NB4 (cell line): ENCODE data around the gene HECTD4.

ENCODE experiments used
- POLR2A ChIP-seq: IDR thresholded peaks from 2 replicates; pipeline ENCODE4 v1.6.1; 2011; ENCODE audit warnings: mild to moderate bottlenecking; ENCODE audit not compliant: insufficient read length; ENCODE audit errors: extremely low read depth
- TF ChIP-seq, protein P1 (sequence below): IDR thresholded peaks from one replicate; pipeline ENCODE4 v1.5.1; 2012; ENCODE audit warnings: low read depth, low read length

GRCh38 chr12:112308652-112309051 lies 73.6 kb downstream of the HECTD4 start:
- TF ChIP-seq, protein P1, sequence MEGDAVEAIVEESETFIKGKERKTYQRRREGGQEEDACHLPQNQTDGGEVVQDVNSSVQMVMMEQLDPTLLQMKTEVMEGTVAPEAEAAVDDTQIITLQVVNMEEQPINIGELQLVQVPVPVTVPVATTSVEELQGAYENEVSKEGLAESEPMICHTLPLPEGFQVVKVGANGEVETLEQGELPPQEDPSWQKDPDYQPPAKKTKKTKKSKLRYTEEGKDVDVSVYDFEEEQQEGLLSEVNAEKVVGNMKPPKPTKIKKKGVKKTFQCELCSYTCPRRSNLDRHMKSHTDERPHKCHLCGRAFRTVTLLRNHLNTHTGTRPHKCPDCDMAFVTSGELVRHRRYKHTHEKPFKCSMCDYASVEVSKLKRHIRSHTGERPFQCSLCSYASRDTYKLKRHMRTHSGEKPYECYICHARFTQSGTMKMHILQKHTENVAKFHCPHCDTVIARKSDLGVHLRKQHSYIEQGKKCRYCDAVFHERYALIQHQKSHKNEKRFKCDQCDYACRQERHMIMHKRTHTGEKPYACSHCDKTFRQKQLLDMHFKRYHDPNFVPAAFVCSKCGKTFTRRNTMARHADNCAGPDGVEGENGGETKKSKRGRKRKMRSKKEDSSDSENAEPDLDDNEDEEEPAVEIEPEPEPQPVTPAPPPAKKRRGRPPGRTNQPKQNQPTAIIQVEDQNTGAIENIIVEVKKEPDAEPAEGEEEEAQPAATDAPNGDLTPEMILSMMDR = no peak
- TF ChIP-seq POLR2A = no peak
